ENCODE measurements around the gene ARL14EP. TPM values are rescaled to one million over a fixed set of nuclear protein-coding genes. Genes with fewer than 3 reads are reported as not detected.

Gene ARL14EP
- total RNA-seq, 4 donors from 2014 or later: 7.9 to 24.7 (median 16.0) TPM

DNA sequence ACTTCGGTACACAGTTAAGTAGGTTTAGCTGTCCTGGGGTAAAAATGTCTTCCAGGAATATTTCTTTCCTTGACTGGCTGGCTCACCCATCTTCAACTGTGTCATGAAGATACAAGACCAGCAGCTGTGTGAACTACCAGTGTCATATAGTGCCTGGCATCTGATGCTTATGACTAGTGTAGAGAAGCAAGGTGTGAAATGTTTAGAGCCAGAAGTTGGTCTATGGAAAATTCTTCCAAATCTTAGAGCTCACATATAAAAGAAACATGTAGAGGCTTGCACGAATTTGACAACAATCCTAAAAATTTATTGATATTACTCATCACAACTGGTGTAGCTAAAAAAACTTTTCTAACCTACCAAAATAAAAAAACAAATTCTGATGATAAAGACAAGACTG is 54.4 kb downstream of the ARL14EP start:
- 77 to 82% methylated on average over 2 of the region's 2 CpGs for WGBS, 2 donors (ENCODE audit: low coverage in 1 of 2)
- H3K9me3 ChIP-seq: no peaks in the 10 kb centered on the region
- H3K27ac ChIP-seq: no peak overlapping the region
- no peak overlapping the region for H3K4me3 ChIP-seq
- no peaks in the 10 kb centered on the region for H3K36me3 ChIP-seq
- in situ Hi-C loops (cut with MboI; ENCODE audit: low pct_ligation_motif_present in 1 of 4, low pct_unique_long_range_greater_than_20kb in 1 of 4, low sequenced_read_pairs in 3 of 4): no loop called here
- H3K27me3 ChIP-seq: no peaks in the 10 kb centered on the region
- intact Hi-C loops (cut with DNase I; ENCODE audit: low total_unique reads): no loop called here
- no peak for DNase-seq
- no peaks in the 10 kb centered on the region for H3K4me1 ChIP-seq
- TF ChIP-seq, protein P1, sequence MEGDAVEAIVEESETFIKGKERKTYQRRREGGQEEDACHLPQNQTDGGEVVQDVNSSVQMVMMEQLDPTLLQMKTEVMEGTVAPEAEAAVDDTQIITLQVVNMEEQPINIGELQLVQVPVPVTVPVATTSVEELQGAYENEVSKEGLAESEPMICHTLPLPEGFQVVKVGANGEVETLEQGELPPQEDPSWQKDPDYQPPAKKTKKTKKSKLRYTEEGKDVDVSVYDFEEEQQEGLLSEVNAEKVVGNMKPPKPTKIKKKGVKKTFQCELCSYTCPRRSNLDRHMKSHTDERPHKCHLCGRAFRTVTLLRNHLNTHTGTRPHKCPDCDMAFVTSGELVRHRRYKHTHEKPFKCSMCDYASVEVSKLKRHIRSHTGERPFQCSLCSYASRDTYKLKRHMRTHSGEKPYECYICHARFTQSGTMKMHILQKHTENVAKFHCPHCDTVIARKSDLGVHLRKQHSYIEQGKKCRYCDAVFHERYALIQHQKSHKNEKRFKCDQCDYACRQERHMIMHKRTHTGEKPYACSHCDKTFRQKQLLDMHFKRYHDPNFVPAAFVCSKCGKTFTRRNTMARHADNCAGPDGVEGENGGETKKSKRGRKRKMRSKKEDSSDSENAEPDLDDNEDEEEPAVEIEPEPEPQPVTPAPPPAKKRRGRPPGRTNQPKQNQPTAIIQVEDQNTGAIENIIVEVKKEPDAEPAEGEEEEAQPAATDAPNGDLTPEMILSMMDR (IDR thresholded peaks at IDR 0.05): no peak
- TF ChIP-seq POLR2A (IDR thresholded peaks at IDR 0.05) (no peak), POLR2AphosphoS5 (IDR thresholded peaks at IDR 0.05) (no peak), EP300 (IDR thresholded peaks at IDR 0.05; ENCODE audit: low read depth) (no peak)

DNA sequence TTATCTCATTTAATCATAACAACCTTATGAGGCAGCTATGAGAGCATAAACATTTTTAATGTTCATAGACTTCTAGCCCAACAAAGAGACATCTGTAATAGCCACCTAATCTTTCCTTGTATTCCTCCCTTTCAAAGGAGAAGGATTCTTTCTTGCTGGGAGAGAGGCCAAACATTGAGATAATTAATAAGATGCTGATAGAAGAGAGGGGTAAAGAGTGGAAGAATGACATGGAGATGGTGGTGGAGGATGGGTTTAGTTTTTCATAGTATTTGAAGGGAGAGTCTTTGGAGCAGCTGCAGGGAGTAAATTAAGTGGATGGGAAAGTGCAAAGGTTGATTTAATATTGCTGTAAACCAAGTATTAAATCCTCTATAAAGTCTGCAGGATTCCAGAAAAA is 57.9 kb downstream of the ARL14EP start:
- intact Hi-C loops (cut with DNase I; ENCODE audit: low total_unique reads): no loop called here
- no peak for DNase-seq
- Histone ChIP-seq H3K4me1 (no peaks in the 10 kb centered on the region), H3K36me3 (no peaks in the 10 kb centered on the region), H3K27me3 (no peaks in the 10 kb centered on the region), H3K9me3 (no peaks in the 10 kb centered on the region), H3K4me3 (no peak overlapping the region), H3K27ac (no peak overlapping the region)
- in situ Hi-C loops (cut with MboI; ENCODE audit: low pct_ligation_motif_present in 1 of 4, low pct_unique_long_range_greater_than_20kb in 1 of 4, low sequenced_read_pairs in 3 of 4): no loop called here
- no peak for TF ChIP-seq POLR2AphosphoS5 (IDR thresholded peaks at IDR 0.05)
- no peak for TF ChIP-seq EP300 (IDR thresholded peaks at IDR 0.05; ENCODE audit: low read depth)

DNA sequence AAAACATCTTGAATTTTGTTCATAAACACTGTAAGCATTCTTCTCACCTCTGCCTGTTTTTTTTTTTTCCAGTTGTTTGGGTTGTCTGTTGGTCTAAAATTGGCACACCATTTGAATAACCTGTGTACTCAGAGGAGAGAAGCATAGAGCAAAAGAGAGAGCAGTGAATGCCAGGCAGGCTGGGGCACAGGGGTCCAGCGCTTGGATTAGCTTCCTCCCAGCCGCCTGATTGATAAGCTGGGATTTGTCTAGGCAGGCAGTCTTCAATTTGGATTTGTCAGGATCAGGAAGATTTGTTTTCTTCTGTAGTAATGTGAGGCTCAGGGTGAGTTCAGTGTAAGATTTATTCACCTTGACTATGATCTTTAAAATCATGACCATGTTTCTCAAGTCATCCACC is 59.0 kb downstream of the ARL14EP start:
- TF ChIP-seq EP300 (IDR thresholded peaks at IDR 0.05; ENCODE audit: low read depth): no peak
- no peak for TF ChIP-seq POLR2AphosphoS5 (IDR thresholded peaks at IDR 0.05)
- in situ Hi-C loops (cut with MboI; ENCODE audit: low pct_ligation_motif_present in 1 of 4, low pct_unique_long_range_greater_than_20kb in 1 of 4, low sequenced_read_pairs in 3 of 4): no loop called here
- no peak overlapping the region for H3K4me3 ChIP-seq
- no peaks in the 10 kb centered on the region for H3K9me3 ChIP-seq
- no peaks in the 10 kb centered on the region for H3K27me3 ChIP-seq
- H3K27ac ChIP-seq: no peak overlapping the region
- intact Hi-C loops (cut with DNase I; ENCODE audit: low total_unique reads): no loop called here
- no peaks in the 10 kb centered on the region for H3K4me1 ChIP-seq
- 79% methylated on average over 2 of the region's 2 CpGs; no CpG with 5 or more reads in 1 of the 2 donors for WGBS, 2 donors (ENCODE audit: low coverage in 1 of 2)
- H3K36me3 ChIP-seq: no peaks in the 10 kb centered on the region
- no peak for DNase-seq

Other genes starting within 250 kb of the ARL14EP start
- not detected for gene FSHB, start 92.1 kb upstream of the ARL14EP start, total RNA-seq